Measurements from ENCODE around the gene GALC.
A peak's percentile ranks its signal among the peaks of the same experiment; 100 is the strongest.

GALC gene

DNA sequence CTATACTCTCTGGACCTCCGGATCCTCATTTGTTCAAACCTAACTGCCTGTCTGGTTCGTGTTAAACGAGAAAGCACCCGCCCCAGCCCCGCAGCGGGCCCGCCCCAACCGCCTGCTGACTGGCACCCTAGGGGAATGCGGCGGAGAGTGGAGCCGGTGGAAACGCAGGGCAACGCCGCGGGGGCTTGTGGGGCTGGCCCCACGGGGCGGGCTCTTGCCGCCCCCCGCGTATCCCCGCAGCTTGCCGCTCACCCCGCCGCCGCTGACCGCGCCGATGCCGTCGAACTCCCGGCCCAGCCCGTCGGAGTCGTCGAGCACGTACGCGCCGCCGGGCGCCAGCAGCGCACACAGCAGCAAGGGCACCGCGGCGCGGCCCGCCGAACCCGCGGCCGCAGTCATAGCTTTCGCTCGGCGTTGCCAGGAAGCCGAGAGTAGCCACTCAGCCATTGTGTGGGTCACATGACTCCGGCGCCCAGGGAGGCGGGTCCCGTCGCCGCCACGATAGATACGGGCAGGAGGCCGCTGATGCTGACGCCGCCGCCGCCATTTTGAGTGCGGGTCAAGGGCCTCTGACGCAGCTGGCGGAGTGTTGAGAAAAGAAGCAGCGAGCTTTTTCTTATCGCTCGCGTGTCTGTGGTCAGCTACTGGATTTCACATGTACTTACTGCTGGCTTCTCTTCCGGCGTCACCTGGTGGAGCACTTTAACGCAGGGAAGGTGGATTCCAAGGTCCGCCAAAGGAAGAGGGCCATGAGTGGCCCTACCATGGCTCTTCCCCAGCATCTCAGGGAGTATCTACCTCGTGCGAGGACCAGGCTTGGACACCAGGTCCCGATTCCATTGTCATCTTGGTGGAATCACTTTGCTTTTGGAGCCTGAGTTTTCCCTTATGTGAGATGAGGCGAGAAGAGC lies at the start of gene GALC:
TSS of gene GALC (minus strand) at position 465 of the 911 bp plus-strand sequence. CDS start at position 447, 18 bp downstream.
- Histone ChIP-seq H3K9ac (ENCODE audit: low read depth in 1 of 2, low read length in 2 of 2) (peak within 1 kb of the TSS; percentile 58 to 76), H3K27ac (ENCODE audit: low read depth, low read length) (peak within 1 kb of the TSS; percentile 93), H3K4me3 (ENCODE audit: low read depth in 1 of 2, low read length in 2 of 2) (peak within 1 kb of the TSS; percentile 77), H3K9me3 (ENCODE audit: control insufficient read depth in 1 of 2, low read length in 2 of 2) (no peaks in the 10 kb centered on the region), H3K36me3 (ENCODE audit: control insufficient read depth in 1 of 2, insufficient read depth in 2 of 2, low read length in 2 of 2) (no peaks in the 10 kb centered on the region), H3K4me1 (ENCODE audit: control insufficient read depth in 1 of 2, insufficient read depth in 2 of 2, low read length in 2 of 2) (peaks cover 59 to 60% of the 10 kb centered on the region in 2 donors), H3K27me3 (ENCODE audit: control insufficient read depth in 1 of 2, insufficient read depth in 2 of 2, low read length in 2 of 2) (no peaks in the 10 kb centered on the region)

DNA sequence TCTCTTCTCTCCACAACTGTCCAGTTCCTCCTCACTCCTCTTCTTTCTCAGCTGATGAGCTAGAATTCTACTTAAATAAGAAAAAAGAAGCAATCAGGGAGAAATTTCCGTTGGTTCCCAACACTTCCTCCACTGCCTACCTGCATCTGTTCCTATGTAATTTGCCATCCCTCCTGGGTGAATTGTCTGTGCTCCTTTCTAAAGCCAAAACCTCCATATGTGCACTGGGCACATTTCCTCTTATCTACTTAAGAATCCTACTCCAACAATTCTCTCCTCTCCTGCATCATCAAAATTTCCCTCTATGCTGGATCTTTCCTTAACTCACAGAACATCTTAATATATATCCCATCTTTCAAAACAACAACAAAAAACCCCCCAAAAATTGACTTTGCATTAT lies 47.2 kb upstream of the GALC start:
- Histone ChIP-seq H3K9ac (ENCODE audit: low read depth in 1 of 2, low read length in 2 of 2) (no peak overlapping the region), H3K9me3 (ENCODE audit: control insufficient read depth in 1 of 2, low read length in 2 of 2) (no peaks in the 10 kb centered on the region), H3K36me3 (ENCODE audit: control insufficient read depth in 1 of 2, insufficient read depth in 2 of 2, low read length in 2 of 2) (no peaks in the 10 kb centered on the region), H3K4me3 (ENCODE audit: low read depth in 1 of 2, low read length in 2 of 2) (no peak overlapping the region), H3K4me1 (ENCODE audit: control insufficient read depth in 1 of 2, insufficient read depth in 2 of 2, low read length in 2 of 2) (peaks cover 3 to 18% of the 10 kb centered on the region in 2 donors), H3K27me3 (ENCODE audit: control insufficient read depth in 1 of 2, insufficient read depth in 2 of 2, low read length in 2 of 2) (no peaks in the 10 kb centered on the region), H3K27ac (ENCODE audit: low read depth, low read length) (no peak overlapping the region)

DNA sequence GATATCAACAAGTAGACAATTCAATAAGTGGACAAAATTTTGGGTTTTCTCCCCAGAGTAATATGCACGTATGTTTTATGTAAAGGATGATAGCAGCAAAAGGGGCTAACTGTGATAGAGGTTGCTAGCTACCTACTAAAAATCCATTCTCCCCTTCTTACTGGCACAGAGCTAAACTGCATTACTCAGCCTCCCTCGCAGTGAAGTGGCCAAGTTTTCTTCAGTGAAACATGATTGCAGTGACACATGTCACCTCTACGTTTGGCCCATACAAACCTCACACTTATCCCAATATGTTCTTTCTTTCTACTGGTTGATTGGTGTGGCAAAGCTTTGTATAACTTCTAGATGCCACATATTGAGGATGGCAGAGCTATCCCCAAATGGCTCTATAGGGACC lies 46.2 kb upstream of the GALC start:
- Histone ChIP-seq H3K9ac (ENCODE audit: low read depth in 1 of 2, low read length in 2 of 2) (no peak overlapping the region), H3K27me3 (ENCODE audit: control insufficient read depth in 1 of 2, insufficient read depth in 2 of 2, low read length in 2 of 2) (no peaks in the 10 kb centered on the region), H3K27ac (ENCODE audit: low read depth, low read length) (no peak overlapping the region), H3K9me3 (ENCODE audit: control insufficient read depth in 1 of 2, low read length in 2 of 2) (no peaks in the 10 kb centered on the region), H3K4me1 (ENCODE audit: control insufficient read depth in 1 of 2, insufficient read depth in 2 of 2, low read length in 2 of 2) (peaks cover 0 to 9% of the 10 kb centered on the region in 2 donors), H3K4me3 (ENCODE audit: low read depth in 1 of 2, low read length in 2 of 2) (no peak overlapping the region), H3K36me3 (ENCODE audit: control insufficient read depth in 1 of 2, insufficient read depth in 2 of 2, low read length in 2 of 2) (no peaks in the 10 kb centered on the region)

DNA sequence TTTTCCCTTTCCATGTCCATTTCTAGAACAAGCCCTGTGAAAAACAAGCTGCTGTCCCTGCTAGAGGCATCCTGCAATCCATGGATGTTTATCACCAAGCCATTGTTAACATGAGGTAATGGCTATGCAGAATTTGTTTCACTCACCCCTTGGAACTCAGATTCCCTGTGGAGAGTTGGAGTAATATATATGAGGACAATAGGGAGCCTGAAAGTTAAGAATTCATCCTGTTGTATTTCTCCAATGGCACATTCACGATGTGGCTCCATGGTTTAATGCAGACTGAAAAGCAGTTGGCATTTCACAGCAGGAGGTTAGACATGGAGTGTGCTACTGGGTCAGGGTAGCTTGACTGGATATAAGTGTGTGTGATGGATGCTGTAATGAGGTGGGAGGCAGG lies 44.3 kb upstream of the GALC start:
- Histone ChIP-seq H3K4me1 (ENCODE audit: control insufficient read depth in 1 of 2, insufficient read depth in 2 of 2, low read length in 2 of 2) (no peaks in the 10 kb centered on the region), H3K9ac (ENCODE audit: low read depth in 1 of 2, low read length in 2 of 2) (no peak overlapping the region), H3K4me3 (ENCODE audit: low read depth in 1 of 2, low read length in 2 of 2) (no peak overlapping the region), H3K27me3 (ENCODE audit: control insufficient read depth in 1 of 2, insufficient read depth in 2 of 2, low read length in 2 of 2) (no peaks in the 10 kb centered on the region), H3K36me3 (ENCODE audit: control insufficient read depth in 1 of 2, insufficient read depth in 2 of 2, low read length in 2 of 2) (no peaks in the 10 kb centered on the region), H3K9me3 (ENCODE audit: control insufficient read depth in 1 of 2, low read length in 2 of 2) (no peaks in the 10 kb centered on the region), H3K27ac (ENCODE audit: low read depth, low read length) (no peak overlapping the region)

DNA sequence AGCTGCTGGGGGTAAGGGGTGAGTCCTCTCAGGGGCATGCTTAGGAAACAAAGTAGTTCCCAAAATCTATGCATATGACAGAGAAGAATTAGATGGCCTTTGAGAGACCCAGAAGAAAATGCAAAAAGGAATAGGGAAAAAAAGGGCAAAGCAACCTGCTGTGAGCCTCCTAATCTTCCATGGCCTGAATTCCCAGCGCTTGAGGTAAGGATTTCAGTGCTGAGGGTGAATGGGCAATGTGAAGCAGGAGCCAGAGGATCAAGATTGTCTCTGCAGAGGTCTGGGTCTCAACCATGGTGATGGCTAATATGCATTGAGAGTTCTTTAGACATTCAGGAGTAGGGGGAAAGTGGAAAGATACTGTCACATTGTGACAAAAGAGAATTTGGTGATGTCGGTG lies 43.4 kb upstream of the GALC start:
- no peak overlapping the region for H3K4me3 ChIP-seq (ENCODE audit: low read depth in 1 of 2, low read length in 2 of 2)
- H3K9me3 ChIP-seq (ENCODE audit: control insufficient read depth in 1 of 2, low read length in 2 of 2): no peaks in the 10 kb centered on the region
- H3K27me3 ChIP-seq (ENCODE audit: control insufficient read depth in 1 of 2, insufficient read depth in 2 of 2, low read length in 2 of 2): no peaks in the 10 kb centered on the region
- H3K4me1 ChIP-seq (ENCODE audit: control insufficient read depth in 1 of 2, insufficient read depth in 2 of 2, low read length in 2 of 2): no peaks in the 10 kb centered on the region
- H3K9ac ChIP-seq (ENCODE audit: low read depth in 1 of 2, low read length in 2 of 2): no peak overlapping the region
- H3K27ac ChIP-seq (ENCODE audit: low read depth, low read length): no peak overlapping the region
- H3K36me3 ChIP-seq (ENCODE audit: control insufficient read depth in 1 of 2, insufficient read depth in 2 of 2, low read length in 2 of 2): no peaks in the 10 kb centered on the region

DNA sequence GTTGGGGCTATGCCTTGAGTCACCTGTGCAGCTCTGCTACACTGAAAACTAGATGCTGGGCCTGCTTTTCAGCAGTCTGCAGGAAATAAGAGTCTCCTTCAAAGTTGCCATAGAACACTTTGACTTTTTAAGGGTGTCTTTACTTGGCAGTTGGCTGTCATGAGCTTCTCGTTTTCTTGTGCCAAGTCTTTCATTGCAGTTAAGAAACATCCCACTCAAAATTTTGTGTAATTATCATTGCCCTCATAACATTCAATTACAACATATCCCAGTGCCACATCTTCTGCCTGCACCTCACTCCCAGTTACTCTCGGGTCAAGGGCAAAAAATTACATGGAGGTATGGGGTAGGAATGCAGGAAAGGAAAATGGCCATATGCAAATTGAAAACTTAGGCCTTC lies 41.1 kb upstream of the GALC start:
- no peaks in the 10 kb centered on the region for H3K36me3 ChIP-seq (ENCODE audit: control insufficient read depth in 1 of 2, insufficient read depth in 2 of 2, low read length in 2 of 2)
- H3K4me3 ChIP-seq (ENCODE audit: low read depth in 1 of 2, low read length in 2 of 2): no peak overlapping the region
- H3K9ac ChIP-seq (ENCODE audit: low read depth in 1 of 2, low read length in 2 of 2): no peak overlapping the region
- H3K27me3 ChIP-seq (ENCODE audit: control insufficient read depth in 1 of 2, insufficient read depth in 2 of 2, low read length in 2 of 2): no peaks in the 10 kb centered on the region
- H3K4me1 ChIP-seq (ENCODE audit: control insufficient read depth in 1 of 2, insufficient read depth in 2 of 2, low read length in 2 of 2): no peaks in the 10 kb centered on the region
- no peak overlapping the region for H3K27ac ChIP-seq (ENCODE audit: low read depth, low read length)
- no peaks in the 10 kb centered on the region for H3K9me3 ChIP-seq (ENCODE audit: control insufficient read depth in 1 of 2, low read length in 2 of 2)

DNA sequence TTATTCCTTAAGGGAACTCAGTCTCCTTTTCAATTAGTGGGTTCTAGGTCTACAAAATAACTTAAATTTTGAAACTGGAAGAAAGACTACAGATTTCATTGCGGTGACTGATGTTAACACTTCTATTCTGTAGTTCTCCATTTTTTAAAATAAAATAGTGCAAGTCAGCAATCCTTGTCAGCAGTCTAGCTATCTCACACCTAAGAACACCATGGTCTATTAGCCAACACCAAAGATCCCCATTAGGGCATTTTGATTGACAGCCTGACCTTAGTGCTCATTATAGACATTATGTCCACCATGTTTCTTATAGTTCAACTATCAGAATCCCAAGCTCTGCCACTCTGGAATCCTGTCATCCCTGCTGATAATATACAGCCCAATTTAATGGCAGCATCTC lies 39.4 kb upstream of the GALC start:
- no peak overlapping the region for H3K9ac ChIP-seq (ENCODE audit: low read depth in 1 of 2, low read length in 2 of 2)
- H3K4me3 ChIP-seq (ENCODE audit: low read depth in 1 of 2, low read length in 2 of 2): no peak overlapping the region

DNA sequence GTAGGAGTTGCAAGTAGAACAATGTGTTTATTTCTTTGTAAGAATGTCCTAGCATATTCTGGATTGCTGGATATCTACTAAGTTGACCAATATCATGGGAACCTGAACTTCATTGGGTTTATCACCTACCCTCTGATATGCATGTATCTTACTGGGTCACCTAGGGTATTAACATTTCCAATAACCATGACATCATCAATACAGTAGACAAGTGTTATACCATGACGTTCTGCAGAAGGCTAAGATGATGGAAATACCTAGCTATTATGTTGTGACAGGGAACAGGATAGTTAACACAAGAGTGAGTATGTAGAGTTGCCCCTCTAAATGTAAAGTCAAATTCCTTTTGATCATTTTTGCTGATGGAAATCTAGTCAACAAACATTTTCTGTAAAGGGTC lies 37.9 kb upstream of the GALC start:
- H3K4me1 ChIP-seq (ENCODE audit: control insufficient read depth in 1 of 2, insufficient read depth in 2 of 2, low read length in 2 of 2): peaks cover 0 to 7% of the 10 kb centered on the region in 2 donors
- H3K36me3 ChIP-seq (ENCODE audit: control insufficient read depth in 1 of 2, insufficient read depth in 2 of 2, low read length in 2 of 2): no peaks in the 10 kb centered on the region
- no peak overlapping the region for H3K9ac ChIP-seq (ENCODE audit: low read depth in 1 of 2, low read length in 2 of 2)
- no peaks in the 10 kb centered on the region for H3K9me3 ChIP-seq (ENCODE audit: control insufficient read depth in 1 of 2, low read length in 2 of 2)
- H3K27me3 ChIP-seq (ENCODE audit: control insufficient read depth in 1 of 2, insufficient read depth in 2 of 2, low read length in 2 of 2): no peaks in the 10 kb centered on the region
- no peak overlapping the region for H3K27ac ChIP-seq (ENCODE audit: low read depth, low read length)
- H3K4me3 ChIP-seq (ENCODE audit: low read depth in 1 of 2, low read length in 2 of 2): no peak overlapping the region

More for the DNA sequence above, 39.4 kb upstream of the GALC start:
- no peaks in the 10 kb centered on the region for H3K36me3 ChIP-seq (ENCODE audit: control insufficient read depth in 1 of 2, insufficient read depth in 2 of 2, low read length in 2 of 2)
- H3K27ac ChIP-seq (ENCODE audit: low read depth, low read length): no peak overlapping the region
- peaks cover 0 to under 1% of the 10 kb centered on the region in 2 donors for H3K4me1 ChIP-seq (ENCODE audit: control insufficient read depth in 1 of 2, insufficient read depth in 2 of 2, low read length in 2 of 2)
- H3K27me3 ChIP-seq (ENCODE audit: control insufficient read depth in 1 of 2, insufficient read depth in 2 of 2, low read length in 2 of 2): no peaks in the 10 kb centered on the region
- H3K9me3 ChIP-seq (ENCODE audit: control insufficient read depth in 1 of 2, low read length in 2 of 2): no peaks in the 10 kb centered on the region

DNA sequence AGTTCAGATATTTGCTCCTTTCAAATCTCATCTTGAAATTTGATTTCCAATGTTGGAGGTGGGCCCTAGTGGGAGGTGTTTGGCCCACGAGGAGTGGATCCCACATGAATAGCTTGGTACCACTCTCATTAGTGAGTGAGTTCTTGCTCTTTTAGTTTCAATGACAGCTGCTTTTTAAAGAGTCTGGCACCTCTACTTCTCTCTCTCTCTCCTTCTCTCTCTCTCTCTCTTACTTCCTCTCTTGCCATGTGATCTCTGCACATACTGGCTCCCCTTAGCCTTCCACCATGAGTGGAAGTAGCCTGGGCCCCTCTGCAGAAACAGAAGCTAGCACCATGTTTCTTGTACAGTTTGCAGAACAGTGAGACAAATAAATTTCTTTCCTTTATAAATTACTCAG lies 37.1 kb upstream of the GALC start:
- H3K27ac ChIP-seq (ENCODE audit: low read depth, low read length): no peak overlapping the region

DNA sequence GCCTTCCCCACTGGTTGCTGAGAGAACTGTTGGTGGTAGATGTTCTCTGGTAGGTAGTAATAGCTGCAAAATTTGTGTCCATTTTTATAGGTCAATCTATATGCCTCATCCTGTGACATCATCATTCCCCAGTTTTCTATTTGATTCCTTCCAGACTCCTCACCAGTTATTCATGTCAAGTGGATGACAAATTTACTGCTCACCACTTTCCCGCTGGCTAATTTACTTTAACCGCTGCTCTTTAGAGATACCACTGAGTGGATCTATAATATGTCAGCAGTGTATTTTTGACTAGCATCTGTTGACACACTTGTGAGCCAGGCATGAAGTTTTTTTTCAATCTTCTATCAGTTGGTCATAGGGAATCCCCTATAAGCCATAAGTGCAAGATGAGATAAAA lies 36.5 kb upstream of the GALC start:
- Histone ChIP-seq H3K27ac (ENCODE audit: low read depth, low read length) (no peak overlapping the region), H3K9me3 (ENCODE audit: control insufficient read depth in 1 of 2, low read length in 2 of 2) (no peaks in the 10 kb centered on the region), H3K4me1 (ENCODE audit: control insufficient read depth in 1 of 2, insufficient read depth in 2 of 2, low read length in 2 of 2) (peaks cover 6 to 14% of the 10 kb centered on the region in 2 donors), H3K27me3 (ENCODE audit: control insufficient read depth in 1 of 2, insufficient read depth in 2 of 2, low read length in 2 of 2) (no peaks in the 10 kb centered on the region), H3K9ac (ENCODE audit: low read depth in 1 of 2, low read length in 2 of 2) (no peak overlapping the region), H3K4me3 (ENCODE audit: low read depth in 1 of 2, low read length in 2 of 2) (no peak overlapping the region), H3K36me3 (ENCODE audit: control insufficient read depth in 1 of 2, insufficient read depth in 2 of 2, low read length in 2 of 2) (no peaks in the 10 kb centered on the region)

More for the DNA sequence above, 37.1 kb upstream of the GALC start:
- Histone ChIP-seq H3K4me1 (ENCODE audit: control insufficient read depth in 1 of 2, insufficient read depth in 2 of 2, low read length in 2 of 2) (peaks cover 2 to 13% of the 10 kb centered on the region in 2 donors), H3K4me3 (ENCODE audit: low read depth in 1 of 2, low read length in 2 of 2) (no peak overlapping the region), H3K27me3 (ENCODE audit: control insufficient read depth in 1 of 2, insufficient read depth in 2 of 2, low read length in 2 of 2) (no peaks in the 10 kb centered on the region), H3K9ac (ENCODE audit: low read depth in 1 of 2, low read length in 2 of 2) (no peak overlapping the region), H3K36me3 (ENCODE audit: control insufficient read depth in 1 of 2, insufficient read depth in 2 of 2, low read length in 2 of 2) (no peaks in the 10 kb centered on the region), H3K9me3 (ENCODE audit: control insufficient read depth in 1 of 2, low read length in 2 of 2) (no peaks in the 10 kb centered on the region)

All from duodenal mucosa (tissue), 2 donors.